ENCODE measurements around the gene TXNDC5. TPM values are rescaled to one million over a fixed set of nuclear protein-coding genes. Genes with fewer than 3 reads are reported as not detected.
A peak's percentile ranks its signal among the peaks of the same experiment; 100 is the strongest.

Gene TXNDC5
- total and polyA plus RNA-seq, 9 of the 15 experiments (the other 6 are each of a cell fraction or from before 2014, with no cell fraction given), result 33.9 to 156 (median 137) TPM

- TF ChIP-seq, protein P1, sequence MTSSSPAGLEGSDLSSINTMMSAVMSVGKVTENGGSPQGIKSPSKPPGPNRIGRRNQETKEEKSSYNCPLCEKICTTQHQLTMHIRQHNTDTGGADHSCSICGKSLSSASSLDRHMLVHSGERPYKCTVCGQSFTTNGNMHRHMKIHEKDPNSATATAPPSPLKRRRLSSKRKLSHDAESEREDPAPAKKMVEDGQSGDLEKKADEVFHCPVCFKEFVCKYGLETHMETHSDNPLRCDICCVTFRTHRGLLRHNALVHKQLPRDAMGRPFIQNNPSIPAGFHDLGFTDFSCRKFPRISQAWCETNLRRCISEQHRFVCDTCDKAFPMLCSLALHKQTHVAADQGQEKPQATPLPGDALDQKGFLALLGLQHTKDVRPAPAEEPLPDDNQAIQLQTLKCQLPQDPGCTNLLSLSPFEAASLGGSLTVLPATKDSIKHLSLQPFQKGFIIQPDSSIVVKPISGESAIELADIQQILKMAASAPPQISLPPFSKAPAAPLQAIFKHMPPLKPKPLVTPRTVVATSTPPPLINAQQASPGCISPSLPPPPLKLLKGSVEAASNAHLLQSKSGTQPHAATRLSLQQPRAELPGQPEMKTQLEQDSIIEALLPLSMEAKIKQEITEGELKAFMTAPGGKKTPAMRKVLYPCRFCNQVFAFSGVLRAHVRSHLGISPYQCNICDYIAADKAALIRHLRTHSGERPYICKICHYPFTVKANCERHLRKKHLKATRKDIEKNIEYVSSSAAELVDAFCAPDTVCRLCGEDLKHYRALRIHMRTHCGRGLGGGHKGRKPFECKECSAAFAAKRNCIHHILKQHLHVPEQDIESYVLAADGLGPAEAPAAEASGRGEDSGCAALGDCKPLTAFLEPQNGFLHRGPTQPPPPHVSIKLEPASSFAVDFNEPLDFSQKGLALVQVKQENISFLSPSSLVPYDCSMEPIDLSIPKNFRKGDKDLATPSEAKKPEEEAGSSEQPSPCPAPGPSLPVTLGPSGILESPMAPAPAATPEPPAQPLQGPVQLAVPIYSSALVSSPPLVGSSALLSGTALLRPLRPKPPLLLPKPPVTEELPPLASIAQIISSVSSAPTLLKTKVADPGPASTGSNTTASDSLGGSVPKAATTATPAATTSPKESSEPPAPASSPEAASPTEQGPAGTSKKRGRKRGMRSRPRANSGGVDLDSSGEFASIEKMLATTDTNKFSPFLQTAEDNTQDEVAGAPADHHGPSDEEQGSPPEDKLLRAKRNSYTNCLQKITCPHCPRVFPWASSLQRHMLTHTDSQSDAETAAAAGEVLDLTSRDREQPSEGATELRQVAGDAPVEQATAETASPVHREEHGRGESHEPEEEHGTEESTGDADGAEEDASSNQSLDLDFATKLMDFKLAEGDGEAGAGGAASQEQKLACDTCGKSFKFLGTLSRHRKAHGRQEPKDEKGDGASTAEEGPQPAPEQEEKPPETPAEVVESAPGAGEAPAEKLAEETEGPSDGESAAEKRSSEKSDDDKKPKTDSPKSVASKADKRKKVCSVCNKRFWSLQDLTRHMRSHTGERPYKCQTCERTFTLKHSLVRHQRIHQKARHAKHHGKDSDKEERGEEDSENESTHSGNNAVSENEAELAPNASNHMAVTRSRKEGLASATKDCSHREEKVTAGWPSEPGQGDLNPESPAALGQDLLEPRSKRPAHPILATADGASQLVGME (CRISPR knock-in tag; IDR thresholded peaks at IDR 0.05), result no peak
- TF ChIP-seq CHD4 (IDR thresholded peaks at IDR 0.05; ENCODE audit: insufficient read depth, insufficient replicate concordance, low read depth, low read length, poor library complexity, severe bottlenecking) (no peak), DEAF1 (CRISPR knock-in tag; IDR thresholded peaks at IDR 0.05) (no peak), MXD1 (CRISPR knock-in tag; IDR thresholded peaks at IDR 0.05; ENCODE audit: borderline replicate concordance, poor library complexity, severe bottlenecking) (no peak), ZNF165 (CRISPR knock-in tag; IDR thresholded peaks at IDR 0.05; ENCODE audit: borderline replicate concordance) (no peak), KDM1A (IDR thresholded peaks at IDR 0.05) (peak; percentile 61 to 88; a peak in 3 of 4 replicates), MCM2 (IDR thresholded peaks at IDR 0.05; ENCODE audit: low read depth) (no peak)
- TF ChIP-seq, protein P2, sequence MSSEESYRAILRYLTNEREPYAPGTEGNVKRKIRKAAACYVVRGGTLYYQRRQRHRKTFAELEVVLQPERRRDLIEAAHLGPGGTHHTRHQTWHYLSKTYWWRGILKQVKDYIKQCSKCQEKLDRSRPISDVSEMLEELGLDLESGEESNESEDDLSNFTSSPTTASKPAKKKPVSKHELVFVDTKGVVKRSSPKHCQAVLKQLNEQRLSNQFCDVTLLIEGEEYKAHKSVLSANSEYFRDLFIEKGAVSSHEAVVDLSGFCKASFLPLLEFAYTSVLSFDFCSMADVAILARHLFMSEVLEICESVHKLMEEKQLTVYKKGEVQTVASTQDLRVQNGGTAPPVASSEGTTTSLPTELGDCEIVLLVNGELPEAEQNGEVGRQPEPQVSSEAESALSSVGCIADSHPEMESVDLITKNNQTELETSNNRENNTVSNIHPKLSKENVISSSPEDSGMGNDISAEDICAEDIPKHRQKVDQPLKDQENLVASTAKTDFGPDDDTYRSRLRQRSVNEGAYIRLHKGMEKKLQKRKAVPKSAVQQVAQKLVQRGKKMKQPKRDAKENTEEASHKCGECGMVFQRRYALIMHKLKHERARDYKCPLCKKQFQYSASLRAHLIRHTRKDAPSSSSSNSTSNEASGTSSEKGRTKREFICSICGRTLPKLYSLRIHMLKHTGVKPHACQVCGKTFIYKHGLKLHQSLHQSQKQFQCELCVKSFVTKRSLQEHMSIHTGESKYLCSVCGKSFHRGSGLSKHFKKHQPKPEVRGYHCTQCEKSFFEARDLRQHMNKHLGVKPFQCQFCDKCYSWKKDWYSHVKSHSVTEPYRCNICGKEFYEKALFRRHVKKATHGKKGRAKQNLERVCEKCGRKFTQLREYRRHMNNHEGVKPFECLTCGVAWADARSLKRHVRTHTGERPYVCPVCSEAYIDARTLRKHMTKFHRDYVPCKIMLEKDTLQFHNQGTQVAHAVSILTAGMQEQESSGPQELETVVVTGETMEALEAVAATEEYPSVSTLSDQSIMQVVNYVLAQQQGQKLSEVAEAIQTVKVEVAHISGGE (CRISPR knock-in tag; IDR thresholded peaks at IDR 0.05), result no peak
These were observed 2.3 kb upstream of the TXNDC5 start (continued) for GRCh38 chr6:7912736-7913517.
